WI38 (cell line): ENCODE results near the gene ROBO2.

Experiments
- H3K4me3 ChIP-seq: 2 replicates; pipeline ENCODE4 v1.5.1; 2011; ENCODE audit warnings: low read depth, mild to moderate bottlenecking, control low read depth, low read length
- TF ChIP-seq, protein P1 (sequence below): IDR thresholded peaks from 2 replicates; pipeline ENCODE4 v1.5.1; 2012; ENCODE audit warnings: low read depth, mild to moderate bottlenecking, control low read depth, low read length

The ROBO2 gene

DNA sequence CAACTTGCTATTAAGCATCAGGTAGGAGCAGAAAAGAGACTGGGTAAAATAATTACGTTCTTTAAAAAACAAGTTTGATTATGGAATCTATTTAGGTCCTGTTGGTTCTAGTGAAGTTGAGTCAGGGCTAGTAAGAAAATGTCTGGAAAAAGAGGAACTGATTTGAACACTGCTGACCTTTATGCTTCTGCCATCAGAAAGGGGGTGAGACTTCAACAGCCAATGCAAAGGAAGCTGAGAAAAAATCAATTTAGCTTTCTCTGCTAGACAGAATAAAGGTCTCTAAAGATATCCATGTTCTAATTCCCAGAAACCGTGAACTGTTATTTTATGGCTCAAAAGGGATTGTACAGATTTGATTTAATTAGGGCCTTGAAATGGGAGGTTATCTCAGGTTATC is 157.5 kb downstream of the ROBO2 start:
- TF ChIP-seq, protein P1, sequence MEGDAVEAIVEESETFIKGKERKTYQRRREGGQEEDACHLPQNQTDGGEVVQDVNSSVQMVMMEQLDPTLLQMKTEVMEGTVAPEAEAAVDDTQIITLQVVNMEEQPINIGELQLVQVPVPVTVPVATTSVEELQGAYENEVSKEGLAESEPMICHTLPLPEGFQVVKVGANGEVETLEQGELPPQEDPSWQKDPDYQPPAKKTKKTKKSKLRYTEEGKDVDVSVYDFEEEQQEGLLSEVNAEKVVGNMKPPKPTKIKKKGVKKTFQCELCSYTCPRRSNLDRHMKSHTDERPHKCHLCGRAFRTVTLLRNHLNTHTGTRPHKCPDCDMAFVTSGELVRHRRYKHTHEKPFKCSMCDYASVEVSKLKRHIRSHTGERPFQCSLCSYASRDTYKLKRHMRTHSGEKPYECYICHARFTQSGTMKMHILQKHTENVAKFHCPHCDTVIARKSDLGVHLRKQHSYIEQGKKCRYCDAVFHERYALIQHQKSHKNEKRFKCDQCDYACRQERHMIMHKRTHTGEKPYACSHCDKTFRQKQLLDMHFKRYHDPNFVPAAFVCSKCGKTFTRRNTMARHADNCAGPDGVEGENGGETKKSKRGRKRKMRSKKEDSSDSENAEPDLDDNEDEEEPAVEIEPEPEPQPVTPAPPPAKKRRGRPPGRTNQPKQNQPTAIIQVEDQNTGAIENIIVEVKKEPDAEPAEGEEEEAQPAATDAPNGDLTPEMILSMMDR = no peak
- no peak overlapping the region for H3K4me3 ChIP-seq

DNA sequence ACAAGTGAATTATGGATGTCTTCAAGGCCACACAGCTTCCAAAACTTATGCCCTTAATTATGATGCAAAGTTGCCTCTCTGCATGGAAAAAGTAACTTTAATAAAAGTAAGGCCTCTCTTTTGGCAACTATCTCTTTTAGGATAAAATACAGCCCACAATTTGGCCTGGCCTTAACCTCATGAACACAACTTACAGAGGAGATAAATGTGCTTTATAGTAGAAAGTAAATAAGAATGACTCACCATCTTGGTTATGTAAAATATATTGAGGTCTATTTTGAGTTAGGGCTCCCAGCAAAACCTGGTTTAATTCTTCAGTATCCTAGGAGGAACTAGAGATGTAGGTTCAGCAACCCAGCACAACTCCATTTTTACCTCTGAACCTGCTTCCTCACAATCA is 164.0 kb downstream of the ROBO2 start:
- no peak overlapping the region for H3K4me3 ChIP-seq
- TF ChIP-seq, protein P1 = no peak

DNA sequence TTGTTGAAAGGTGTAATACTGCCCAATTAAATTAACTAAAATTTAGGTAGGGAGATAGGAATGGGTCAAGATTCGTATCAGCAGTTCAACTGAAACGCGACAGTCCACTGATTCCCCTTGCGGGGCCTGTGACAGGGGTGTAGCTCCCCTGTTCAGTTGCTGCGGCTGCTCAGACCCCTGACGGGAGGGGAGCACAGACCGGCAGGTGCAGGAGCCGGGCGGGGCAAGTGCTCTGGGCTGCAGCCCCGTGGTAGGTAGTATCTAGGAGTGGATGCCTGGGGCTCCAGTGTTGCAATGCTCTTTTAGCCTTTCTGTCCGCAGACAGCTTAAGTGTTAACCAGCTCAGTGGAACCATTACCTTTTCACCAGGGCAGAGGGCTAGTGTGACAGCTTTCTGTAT is 164.9 kb downstream of the ROBO2 start:
- TF ChIP-seq, protein P1 = no peak
- no peak overlapping the region for H3K4me3 ChIP-seq

DNA sequence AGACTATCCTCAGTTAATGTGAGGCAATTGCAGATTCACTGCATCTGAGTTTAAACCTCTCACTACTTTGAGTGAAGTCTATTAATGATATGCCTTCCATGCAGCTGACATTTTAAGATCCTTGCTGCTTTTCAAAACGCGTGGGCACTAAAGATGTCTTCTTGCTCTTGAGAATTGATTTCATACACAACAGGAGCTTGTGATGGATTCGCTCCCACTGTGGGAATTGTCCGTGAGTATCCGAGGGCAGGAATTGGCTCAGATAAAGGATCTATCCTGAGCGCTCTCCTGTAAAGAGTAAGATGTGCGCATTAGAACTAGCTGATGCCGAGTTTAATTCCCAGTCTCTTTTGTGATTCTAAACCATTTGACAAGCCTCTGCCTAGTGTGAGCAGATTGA is 167.9 kb downstream of the ROBO2 start:
- no peak overlapping the region for H3K4me3 ChIP-seq
- TF ChIP-seq, protein P1 = no peak

DNA sequence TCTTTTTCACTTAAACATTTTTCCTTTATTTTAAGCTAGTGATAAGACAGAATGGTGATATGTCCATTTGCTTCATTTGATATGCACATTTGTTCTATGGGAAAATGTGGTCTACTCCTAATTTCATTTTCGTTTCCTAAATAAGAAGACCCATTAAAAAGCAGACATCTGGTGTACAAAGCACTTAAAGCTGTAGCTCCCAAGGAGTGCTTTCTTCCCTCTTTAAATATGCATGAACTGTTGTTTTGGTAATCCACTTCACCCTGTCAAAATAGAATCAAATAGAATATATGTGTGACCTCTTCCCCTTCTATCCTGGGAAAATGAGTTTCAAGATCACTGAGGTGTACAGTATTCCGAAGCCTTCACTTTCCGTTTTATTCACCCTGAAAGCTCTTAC is 182.8 kb downstream of the ROBO2 start:
- TF ChIP-seq, protein P1 = no peak
- H3K4me3 ChIP-seq = no peak overlapping the region

DNA sequence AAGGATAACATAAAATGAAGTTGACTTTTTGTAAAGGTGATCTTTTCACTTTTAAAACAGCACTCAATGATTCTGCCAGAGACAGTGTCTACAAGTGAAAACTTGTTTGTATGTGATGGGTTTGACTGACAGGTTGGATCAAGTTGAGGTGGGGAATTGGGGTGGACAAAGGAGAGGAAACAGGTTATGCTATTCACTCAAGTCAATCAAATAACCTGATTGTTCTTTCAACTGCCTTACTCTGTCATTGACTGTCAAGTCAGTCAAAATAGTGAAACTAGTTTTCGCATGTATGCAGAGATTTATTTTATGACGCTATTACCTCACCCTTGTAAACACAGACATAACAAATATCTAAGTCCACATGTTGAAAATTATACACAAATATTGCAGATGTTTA is 187.7 kb downstream of the ROBO2 start:
- H3K4me3 ChIP-seq = no peak overlapping the region
- TF ChIP-seq, protein P1 = no peak

DNA sequence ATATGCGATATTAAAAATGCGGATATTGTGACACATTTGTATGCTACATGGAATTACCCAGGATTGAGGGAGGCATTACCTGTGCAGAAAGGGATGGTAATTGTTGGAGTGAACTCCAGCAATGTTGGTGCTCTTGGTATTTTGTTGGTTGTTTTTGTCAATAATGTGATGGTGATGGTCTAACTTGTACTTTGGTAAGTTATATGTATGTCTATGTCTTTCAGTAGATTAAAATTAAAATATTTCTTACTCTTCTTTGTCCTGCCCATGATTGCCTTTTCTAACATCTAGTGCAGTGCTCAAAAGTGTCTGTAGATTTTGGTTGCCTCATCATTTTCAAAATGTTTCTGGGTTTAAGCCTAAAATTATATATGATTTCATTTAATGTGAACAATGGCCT is 192.7 kb downstream of the ROBO2 start:
- TF ChIP-seq, protein P1 = no peak
- no peak overlapping the region for H3K4me3 ChIP-seq

DNA sequence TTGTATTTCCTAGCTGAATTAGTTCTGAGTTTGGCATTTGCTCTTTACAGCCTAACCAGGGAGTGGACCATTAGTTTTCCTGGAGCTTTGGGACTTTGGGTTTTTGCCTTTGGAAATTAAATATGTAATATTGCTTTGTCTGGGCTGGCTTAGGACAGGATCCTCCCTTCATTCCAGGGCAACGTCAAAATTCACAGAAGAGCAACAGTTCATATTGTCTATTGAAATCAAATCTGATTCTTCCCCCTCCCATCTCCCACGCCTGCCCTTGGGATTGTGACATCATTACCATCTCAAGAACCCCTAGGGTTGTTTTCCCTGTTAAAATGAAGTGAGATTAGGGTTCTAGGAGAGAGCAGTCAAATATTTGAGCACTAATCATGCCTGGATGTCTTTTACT is 194.1 kb downstream of the ROBO2 start:
- TF ChIP-seq, protein P1 = no peak
- H3K4me3 ChIP-seq = no peak overlapping the region
